Panc1 (cell line): ENCODE data around the gene PRC1.

Experiments
- TF ChIP-seq, protein P1 (sequence below): fragments of 450-650 bp; IDR thresholded peaks from 2 replicates; pipeline ENCODE4 v1.5.1; 2017; ENCODE audit warnings: mild to moderate bottlenecking
- TF ChIP-seq, protein P2 (sequence below), 2 experiments: IDR thresholded peaks; 2 replicates each; pipeline ENCODE4 v1.6.1; 2011 to 2012; ENCODE audit warnings: low read depth in 2 of 2, control low read depth in 1 of 2, low read length in 1 of 2, mild to moderate bottlenecking in 1 of 2, moderate library complexity in 1 of 2; ENCODE audit not compliant: insufficient read depth in 1 of 2

DNA sequence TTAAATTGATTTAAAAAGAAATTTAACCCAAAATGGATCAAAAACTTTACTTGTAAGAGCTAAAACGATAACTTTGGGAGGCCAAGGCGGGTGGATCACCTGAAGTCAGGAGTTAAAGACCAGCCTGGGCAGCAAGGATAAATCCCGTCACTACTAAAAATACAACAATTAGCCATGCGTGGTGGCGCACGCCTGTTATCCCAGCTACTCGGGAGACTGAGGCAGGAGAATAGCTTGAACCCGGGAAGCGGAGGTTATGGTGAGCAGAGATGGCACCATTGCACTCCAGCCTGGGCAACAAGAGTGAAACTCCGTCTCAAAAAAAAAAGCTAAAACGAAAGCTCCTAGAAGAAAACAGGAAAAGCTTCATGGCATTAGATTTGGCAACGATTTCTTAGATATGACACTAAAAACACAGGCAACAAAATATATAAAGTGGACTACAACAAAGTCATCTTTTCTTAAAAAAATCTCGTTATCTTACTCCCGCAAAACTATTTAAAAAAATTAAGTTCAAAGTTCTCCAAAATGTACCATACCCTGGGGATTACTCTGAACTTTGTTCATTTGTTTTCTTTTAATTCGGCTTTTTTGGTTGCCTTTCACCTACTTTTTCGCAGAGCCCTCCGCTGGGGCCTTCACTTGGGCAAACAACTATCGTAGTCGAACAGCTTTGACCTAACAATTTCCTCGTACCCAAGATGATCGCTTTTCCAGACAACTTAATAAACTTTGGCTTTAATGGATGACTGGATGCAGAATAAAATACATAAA is 64.9 kb downstream of the PRC1 start:
- TF ChIP-seq, protein P1, sequence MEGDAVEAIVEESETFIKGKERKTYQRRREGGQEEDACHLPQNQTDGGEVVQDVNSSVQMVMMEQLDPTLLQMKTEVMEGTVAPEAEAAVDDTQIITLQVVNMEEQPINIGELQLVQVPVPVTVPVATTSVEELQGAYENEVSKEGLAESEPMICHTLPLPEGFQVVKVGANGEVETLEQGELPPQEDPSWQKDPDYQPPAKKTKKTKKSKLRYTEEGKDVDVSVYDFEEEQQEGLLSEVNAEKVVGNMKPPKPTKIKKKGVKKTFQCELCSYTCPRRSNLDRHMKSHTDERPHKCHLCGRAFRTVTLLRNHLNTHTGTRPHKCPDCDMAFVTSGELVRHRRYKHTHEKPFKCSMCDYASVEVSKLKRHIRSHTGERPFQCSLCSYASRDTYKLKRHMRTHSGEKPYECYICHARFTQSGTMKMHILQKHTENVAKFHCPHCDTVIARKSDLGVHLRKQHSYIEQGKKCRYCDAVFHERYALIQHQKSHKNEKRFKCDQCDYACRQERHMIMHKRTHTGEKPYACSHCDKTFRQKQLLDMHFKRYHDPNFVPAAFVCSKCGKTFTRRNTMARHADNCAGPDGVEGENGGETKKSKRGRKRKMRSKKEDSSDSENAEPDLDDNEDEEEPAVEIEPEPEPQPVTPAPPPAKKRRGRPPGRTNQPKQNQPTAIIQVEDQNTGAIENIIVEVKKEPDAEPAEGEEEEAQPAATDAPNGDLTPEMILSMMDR, result no peak
- TF ChIP-seq, protein P2, sequence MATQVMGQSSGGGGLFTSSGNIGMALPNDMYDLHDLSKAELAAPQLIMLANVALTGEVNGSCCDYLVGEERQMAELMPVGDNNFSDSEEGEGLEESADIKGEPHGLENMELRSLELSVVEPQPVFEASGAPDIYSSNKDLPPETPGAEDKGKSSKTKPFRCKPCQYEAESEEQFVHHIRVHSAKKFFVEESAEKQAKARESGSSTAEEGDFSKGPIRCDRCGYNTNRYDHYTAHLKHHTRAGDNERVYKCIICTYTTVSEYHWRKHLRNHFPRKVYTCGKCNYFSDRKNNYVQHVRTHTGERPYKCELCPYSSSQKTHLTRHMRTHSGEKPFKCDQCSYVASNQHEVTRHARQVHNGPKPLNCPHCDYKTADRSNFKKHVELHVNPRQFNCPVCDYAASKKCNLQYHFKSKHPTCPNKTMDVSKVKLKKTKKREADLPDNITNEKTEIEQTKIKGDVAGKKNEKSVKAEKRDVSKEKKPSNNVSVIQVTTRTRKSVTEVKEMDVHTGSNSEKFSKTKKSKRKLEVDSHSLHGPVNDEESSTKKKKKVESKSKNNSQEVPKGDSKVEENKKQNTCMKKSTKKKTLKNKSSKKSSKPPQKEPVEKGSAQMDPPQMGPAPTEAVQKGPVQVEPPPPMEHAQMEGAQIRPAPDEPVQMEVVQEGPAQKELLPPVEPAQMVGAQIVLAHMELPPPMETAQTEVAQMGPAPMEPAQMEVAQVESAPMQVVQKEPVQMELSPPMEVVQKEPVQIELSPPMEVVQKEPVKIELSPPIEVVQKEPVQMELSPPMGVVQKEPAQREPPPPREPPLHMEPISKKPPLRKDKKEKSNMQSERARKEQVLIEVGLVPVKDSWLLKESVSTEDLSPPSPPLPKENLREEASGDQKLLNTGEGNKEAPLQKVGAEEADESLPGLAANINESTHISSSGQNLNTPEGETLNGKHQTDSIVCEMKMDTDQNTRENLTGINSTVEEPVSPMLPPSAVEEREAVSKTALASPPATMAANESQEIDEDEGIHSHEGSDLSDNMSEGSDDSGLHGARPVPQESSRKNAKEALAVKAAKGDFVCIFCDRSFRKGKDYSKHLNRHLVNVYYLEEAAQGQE (IDR thresholded peaks at IDR 0.05; ENCODE audit: insufficient read depth in 1 of 2, low read depth in 2 of 2, low read length in 1 of 2), result no peak
